ENCODE measurements around the gene KCTD3.

KCTD3 gene

GRCh38 chr1:215661033-215661432 is 93.9 kb downstream of the KCTD3 start:
- DNase-seq = no peak

DNA sequence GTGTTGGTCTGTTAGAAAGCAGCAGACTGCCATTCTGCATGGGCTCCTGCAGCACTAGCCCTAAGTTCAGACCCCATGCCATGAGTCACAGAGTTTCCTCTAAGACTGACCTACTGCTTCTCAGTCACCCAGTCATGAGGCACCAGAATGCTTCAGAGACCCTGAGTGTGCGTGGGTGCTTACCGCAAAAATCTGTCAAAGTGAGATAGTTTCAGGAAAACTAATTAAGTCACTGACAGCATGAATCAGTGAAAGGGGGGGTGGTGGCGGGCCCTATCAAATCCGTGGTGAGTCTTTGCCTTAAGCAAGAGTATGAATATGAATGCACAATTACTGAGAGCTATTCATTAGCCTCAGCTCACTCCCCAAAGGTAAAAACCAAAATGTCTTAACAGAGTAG is 98.1 kb downstream of the KCTD3 start:
- no peak for DNase-seq

DNA sequence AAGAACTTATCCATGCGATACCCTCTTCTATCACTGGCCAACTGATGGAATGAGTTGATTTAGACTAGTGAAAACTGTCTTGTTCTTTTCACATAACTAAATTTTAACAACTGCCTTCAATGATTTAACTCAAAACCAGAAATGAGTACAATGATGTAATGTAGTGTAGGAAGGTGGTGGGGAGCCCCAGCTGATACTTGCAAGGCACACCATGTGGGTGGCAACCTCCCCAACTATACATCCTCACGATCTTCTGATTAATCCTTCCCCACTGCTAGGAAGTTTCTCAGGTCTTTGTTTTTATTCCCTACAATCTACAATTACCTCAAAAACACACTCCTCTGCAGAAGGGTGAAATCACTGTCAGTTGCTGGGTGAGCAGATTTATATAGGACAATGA is 100.7 kb downstream of the KCTD3 start:
- no peak for DNase-seq

DNA sequence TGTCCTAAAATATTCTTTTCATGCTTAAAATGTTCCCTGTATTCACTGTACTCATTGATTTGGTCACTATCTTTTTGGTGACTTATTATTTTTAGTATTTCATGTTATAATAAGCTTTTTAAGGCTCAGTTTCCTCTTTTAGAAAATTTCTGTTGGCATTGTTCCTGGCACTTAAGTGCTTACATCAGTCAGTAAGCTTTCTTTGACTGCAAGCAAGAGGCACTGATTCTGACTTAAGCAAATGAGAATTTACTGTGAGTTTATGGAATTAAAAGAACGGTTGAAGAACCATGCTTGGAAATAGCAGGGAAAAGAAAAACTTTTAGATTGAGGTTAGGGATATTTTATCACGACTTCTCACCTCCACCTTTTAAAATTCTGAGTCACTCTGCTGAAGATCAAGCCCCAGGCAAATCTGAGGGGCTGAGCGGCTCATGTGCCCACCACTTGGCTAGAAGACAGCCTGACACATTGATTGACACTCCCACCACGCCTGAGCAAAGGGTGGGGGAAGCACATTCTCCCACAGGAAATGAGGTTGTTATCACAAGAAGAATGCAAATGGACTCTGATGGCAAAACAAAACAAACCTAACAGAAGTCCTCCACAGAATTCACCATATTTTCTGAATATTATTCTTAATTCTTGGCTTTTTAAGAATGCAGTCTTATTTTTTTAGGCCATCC is 102.8 kb downstream of the KCTD3 start:
- no peak for DNase-seq

All from NCI-H524 treated with DMSO at 0.1 percent for 48 hours (cell line).